GM18511 (cell line): ENCODE data around the gene CTSW.

Experiments
- ATAC-seq: cut with Tn5 transposase; IDR thresholded peaks from one replicate; pipeline ENCODE4 v1.9.1; 2021; ENCODE audit warnings: mild to moderate bottlenecking, moderate library complexity; ENCODE audit not compliant: unreplicated experiment

The CTSW gene

DNA sequence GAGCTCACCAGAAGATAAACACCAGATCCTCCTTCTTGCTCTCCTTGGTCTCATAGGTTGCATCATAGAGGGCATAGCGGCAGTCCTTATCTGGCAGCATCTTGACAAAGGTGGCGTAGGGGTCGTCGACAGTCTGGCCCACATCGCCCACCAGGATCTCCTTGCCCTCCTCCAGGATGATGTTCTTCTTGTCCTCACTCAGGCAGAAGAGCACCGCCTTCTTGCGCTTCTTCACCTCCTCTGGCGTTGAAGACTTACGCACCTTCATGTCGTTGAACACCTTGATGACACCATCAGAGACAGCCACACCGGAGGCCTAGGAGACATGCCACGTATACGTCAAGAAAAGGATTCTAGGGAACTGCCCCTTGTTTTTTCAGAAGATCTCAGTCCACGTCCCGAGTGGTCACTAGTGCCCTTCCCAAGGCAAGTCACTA lies 23.7 kb upstream of the CTSW start:
- ATAC-seq, result no peak

DNA sequence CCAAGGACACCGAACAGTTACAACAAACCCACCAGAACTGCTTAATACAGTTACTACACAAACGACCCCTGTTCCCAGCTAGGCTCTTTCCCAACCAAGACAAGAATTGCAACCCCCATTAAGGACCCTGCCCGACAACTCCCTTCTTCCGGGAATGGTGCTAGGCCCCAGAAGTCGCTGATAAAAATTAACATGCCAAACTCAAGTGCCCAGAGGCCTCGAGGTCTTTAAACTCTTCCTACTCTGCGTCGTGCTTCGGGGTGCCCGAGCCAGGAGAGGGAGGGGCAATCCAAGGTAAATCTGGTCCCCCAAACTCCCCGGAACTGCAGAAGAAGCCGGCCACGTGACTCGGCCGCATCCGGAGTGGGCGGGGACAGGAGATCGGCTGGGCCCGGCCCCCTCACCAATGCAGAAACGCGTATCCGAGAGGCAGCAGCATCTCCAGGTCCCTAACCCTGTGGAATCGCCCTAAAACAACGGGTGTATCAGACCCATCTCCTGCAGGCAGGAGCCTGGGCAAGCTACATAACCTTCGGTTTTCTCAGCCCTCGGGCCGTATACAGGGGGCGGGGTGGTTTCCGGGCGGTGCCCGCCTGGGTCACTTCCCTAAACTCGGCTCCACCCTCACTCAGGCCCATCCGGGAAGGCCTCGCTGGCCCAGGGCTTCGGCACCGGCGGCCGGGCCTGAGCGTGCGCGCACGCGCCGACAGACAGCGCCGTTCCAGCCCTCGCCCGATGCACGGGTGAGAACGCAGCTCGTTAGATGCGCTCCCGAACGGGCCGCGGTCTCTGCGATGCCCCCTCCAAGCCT lies 22.7 kb upstream of the CTSW start:
- peak; percentile 35 for ATAC-seq

DNA sequence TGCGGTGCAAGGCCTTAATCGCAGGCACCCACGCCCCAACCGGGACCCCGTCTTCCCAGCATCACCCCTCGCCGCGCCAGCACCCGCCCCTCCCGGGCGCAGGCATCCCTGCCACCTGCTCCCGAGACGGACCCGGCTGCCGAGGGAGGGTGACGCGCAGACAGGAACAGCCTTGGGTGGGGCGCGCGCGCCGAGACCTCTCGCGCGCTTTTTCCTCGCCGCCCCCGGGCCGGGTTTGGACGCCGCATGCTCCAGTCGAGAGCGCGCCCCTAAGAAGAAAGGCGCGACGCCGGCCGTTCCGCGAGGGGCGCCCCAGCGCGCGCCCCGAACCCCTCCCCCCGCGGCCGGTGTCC lies 22.2 kb upstream of the CTSW start:
- ATAC-seq, result peak; percentile 2

DNA sequence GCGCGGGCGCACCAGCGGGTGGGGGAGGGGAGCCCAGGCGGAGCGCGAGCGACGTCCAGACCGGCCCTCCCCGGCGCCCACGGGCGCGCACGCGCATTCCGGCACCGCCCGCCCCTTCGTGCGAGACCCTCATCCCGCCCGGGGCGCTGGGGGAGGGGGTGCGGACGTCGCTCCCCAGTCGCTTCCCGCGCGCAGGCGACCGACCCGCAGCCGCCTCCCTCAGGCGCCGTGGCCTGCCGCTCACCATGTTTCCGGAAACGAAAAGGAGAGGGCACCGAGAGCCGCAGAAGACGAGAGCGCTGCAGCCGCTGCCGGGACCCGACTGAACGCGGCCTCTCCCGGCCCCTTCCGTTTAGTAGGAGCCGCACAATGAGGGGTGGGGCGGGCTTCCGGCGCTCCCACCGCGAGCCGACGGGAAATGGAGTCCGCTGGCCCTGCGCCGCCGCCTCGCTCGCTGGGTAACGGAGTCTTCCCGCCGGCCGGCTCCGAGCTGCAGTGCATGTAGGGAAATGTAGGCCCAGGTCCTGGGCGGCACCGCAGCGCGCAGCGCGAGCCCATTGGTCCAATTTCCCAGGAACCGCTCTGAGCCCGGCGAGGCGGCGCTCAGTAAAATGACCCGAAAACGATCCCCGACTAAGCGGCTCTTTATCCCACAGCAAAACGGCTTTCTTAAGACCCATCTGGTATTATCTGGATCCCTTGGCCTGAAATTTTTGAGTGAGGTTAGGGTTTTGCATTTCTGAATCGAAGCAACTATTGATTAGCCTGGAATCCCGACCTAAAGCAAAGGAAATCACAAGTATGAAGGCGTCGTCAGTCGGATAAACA lies 21.6 kb upstream of the CTSW start, which contains the start of gene CFL1:
TSS of gene CFL1 (minus strand) at position 328 of the 828 bp plus-strand sequence. CDS start at position 247, 81 bp downstream.
- peak; percentile 47 for ATAC-seq

DNA sequence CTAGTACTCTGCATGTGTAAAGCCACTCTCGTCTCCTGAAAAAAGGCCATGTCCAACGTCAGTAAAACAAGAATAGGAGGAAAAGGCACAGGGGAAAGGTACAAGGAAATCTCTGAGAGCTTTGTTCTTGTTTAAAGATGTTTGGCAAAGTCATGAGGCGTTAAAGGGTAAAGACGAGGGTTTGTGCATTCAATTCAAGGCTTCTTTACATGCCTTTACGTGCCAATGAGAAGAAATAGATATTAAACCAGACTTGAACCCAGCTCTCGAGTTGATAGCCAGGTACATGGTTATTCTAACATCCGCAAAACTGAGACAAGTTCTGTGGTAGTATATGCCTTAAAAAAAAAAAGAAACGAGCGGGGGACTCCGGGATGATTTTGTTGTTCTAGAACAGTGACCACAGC lies 21.0 kb upstream of the CTSW start:
- no peak for ATAC-seq

DNA sequence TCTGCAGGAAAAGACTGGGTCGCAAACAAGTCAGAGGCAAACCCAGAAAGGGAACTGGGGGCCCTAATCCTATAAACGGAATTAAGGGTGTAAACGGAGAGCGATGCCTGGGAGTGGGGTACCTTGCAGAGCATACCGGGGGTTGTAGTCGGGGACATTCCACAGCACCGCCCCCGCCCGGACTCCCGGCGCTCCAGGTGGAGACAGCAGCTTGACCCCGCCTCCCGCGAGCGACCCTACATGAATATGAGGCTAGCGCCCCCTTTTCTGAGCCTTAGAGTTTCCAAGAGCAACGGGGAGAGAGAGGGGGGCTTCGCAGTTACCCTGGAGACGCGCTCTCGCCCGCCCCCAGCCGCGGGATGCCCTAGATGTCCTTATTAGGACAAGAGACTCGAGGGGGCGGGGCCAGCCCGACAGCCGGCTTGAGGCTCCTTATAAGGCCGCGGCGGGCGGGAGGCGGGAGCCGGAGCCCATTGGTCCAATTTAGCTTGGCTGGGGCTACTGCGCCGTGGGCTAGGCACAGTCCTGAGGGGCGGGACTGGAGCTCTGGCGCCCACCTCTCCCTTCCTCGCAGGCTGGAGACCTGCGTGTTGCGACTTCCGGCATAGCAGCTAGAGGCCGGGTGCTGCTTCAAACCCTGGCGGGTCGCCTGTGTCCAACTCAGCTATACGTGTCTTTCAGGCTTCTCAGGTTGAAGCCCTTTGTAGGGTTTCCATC lies 20.4 kb upstream of the CTSW start:
- ATAC-seq, result peak; percentile 62

DNA sequence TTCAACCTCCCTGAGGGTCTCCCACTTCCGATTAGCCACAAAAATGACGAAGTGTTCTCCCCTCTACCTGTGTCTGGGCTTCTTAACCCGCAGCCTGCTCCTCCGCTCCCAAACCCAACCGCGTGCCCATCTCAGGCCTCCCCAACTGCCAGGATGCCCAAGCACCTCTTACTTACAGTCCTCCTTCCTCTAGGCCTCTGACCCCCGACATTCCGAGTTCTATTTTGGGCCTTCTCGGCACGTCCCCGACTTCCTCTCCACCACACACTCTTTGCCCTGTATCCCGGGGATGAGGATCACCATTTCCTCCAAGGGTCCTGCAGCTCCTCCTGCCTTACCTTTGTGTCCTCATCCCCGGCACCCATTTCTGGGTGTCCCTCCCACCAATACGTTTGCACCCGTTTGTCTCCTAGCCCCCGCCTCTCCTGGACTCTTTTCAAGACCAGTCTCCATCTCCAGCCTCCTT lies 19.8 kb upstream of the CTSW start:
- ATAC-seq, result no peak

DNA sequence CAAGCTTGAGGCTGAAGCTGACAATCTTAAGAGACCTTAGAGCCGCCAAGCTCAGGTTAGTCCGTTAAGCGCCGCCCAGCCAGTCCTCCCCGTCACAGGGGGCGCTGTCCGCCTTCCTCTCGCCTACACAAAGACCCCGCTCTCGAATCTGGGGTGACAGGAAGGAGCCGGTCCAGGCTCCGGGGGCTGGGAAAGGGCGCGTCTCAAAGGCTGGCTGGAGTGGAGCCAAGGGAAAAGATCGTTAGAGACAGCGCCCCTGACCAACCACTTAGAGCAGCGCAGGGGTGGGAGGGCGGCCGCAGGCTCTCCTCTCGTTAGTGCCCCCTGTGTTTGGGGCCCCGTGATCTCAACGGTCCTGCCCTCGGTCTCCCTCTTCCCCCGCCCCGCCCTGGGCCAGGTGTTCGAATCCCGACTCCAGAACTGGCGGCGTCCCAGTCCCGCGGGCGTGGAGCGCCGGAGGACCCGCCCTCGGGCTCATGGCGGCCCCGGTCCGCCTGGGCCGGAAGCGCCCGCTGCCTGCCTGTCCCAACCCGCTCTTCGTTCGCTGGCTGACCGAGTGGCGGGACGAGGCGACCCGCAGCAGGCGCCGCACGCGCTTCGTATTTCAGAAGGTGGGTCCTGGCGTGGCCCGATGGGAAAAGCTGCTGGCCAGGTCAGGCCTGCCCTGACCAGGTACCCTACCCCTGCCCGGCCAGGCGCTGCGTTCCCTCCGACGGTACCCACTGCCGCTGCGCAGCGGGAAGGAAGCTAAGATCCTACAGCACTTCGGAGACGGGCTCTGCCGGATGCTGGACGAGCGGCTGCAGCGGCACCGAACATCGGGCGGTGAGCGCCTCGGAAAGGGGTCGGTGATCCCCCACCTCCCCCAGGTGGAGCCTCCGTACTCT lies 19.1 kb upstream of the CTSW start, which contains the start of gene MUS81:
TSS of gene MUS81 (plus strand) at position 156 of the 887 bp plus-strand sequence. CDS start at position 477, 321 bp downstream.
- ATAC-seq, result peak; percentile 39

DNA sequence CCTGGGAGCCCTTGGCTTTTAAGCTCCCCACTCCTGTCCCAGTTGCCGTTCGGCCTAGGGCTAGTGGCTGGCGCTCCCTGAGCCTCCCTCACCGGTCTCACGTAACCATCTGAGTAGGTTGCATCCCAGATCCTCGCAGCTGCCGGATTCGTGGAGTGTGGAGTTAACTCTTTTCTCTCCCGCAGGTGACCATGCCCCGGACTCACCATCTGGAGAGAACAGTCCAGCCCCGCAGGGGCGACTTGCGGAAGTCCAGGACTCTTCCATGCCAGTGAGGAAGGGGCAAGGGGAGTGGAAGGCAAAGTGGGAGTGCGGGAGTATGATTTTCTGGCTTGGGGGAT lies 18.5 kb upstream of the CTSW start:
- ATAC-seq, result no peak

DNA sequence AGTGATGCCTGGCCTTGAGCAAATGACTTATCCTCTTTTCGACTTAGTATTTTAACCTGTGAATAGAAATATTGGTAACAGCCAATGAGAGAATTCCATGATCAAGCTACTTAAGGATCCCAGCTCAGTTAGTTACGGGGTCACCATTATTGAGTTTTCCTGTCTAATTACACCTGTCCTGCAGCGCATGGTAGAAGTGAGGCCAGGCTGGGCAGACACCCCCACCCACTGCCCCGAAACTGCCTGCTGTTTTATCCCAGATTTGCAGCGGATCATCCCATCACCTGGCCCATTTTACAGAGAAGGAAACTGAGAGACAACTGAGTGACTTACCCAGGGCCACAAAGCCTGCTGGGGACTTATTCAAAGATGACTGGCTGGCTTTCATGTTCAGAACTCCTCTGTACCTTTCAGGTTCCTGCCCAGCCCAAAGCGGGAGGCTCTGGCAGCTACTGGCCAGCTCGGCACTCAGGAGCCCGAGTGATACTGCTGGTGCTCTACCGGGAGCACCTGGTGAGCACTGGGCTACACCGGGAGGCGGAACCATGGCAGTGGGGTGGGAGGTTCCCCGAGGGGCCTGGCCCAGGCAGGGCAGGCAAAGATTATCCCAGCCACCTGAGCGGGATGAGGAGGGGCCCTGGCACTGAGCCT lies 18.0 kb upstream of the CTSW start:
- no peak for ATAC-seq

DNA sequence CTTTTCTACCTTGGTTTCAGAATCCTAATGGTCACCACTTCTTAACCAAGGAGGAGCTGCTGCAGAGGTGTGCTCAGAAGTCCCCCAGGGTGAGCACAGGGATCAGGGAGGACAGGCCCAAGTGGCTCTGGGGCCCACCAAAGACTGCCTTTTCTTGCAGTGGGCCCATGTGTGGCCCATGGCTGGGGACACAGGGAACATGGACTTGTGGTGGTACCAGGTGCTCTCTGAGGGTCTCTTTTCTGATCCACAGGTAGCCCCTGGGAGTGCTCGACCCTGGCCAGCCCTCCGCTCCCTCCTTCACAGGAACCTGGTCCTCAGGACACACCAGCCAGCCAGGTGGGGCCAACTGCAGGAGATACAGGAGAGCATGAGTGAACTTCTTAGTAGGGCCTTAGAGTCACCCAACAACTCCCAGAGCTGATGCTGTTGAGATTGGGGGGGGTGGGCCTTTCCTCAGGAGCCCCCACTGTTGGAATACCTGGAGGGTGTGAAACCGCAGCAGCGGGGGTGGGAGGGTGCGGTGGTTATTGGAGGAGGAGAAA lies 17.4 kb upstream of the CTSW start:
- no peak for ATAC-seq

DNA sequence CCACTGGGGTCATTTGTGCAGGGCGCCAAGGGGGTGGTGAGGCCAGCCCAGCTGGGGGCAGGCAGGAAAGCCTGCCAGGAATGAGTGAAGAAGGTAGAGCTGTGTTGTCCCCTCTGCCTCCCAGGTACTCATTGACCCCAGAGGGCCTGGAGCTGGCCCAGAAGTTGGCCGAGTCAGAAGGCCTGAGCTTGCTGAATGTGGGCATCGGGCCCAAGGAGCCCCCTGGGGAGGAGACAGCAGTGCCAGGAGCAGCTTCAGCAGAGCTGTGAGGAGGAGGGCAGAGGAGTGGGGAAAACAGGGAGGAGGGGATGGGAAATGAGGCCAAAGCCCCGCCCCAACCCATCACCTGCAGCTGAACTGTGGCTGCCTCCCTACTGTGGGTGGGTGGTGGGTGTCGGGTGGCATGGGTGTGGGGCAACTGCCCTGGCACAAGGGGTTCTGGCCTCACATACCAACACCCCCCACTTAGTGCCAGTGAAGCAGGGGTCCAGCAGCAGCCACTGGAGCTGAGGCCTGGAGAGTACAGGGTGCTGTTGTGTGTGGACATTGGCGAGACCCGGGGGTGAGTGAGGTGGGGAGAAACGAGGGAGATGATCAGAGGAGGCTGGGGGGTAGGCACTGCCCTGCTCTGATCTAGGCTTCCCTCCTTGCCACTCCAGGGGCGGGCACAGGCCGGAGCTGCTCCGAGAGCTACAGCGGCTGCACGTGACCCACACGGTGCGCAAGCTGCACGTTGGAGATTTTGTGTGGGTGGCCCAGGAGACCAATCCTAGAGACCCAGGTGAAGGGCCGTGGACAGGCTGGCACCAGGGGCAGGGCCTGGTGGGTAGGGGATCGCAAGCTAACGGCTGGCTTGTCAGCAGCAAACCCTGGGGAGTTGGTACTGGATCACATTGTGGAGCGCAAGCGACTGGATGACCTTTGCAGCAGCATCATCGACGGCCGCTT lies 16.4 kb upstream of the CTSW start:
- ATAC-seq, result no peak

DNA sequence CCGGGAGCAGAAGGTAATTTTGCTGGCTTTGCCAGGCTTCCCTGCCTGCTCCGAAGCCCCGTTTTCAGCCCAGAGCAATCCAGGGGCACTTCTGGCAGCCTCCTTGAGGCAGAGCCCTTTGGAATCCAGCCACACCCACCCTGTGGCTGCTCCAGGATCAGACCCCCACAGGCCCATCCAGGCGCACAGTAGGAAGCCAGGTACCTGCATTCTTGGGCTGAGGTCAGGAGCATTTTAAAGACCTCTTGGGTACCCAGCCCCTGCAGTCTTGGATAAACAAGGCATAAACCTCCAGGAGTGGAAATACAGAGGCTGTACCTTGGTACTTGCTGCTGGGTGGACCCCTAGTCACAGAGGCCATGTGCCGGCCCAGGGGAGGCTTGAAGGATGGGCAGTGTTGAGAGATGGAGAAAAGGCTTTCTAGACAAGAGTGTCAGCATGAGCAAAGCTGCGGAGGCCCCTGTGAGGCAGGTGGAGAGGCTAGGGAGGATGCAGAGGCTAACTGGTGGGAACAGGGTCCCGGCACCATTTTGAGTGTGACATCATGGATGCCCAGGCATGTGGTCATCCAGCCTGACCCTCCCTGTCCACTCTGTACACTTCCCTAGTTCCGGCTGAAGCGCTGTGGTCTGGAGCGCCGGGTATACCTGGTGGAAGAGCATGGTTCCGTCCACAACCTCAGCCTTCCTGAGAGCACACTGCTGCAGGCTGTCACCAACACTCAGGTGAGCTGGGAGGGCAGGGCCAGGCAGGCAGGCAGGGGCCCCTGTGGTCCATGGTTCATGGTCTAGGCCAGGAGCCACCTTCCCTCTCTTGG lies 15.5 kb upstream of the CTSW start:
- no peak for ATAC-seq

DNA sequence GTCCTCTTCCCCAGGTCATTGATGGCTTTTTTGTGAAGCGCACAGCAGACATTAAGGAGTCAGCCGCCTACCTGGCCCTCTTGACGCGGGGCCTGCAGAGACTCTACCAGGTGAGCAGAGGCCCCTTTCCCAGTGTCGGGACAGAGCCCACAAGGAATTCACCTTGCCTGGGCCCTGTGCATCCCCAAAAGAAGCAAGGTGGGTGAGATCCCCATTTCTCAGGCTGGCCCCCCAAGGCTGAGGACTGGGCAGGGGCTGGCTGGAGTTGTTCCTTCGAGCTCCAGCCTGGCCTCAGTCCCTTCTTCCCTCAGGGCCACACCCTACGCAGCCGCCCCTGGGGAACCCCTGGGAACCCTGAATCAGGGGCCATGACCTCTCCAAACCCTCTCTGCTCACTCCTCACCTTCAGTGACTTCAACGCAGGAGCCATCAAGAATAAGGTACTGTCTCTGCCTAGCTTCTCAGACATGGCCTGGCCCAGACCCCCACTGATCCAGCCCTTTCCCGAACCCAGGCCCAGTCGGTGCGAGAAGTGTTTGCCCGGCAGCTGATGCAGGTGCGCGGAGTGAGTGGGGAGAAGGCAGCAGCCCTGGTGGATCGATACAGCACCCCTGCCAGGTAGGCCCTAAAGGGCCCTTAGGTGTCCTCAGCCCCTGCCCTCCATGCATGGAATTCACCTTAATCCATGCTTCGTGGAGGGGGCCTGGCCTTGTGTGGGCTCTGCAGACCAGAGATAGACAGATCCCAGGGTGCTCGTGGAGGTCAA lies 14.7 kb upstream of the CTSW start:
- no peak for ATAC-seq

DNA sequence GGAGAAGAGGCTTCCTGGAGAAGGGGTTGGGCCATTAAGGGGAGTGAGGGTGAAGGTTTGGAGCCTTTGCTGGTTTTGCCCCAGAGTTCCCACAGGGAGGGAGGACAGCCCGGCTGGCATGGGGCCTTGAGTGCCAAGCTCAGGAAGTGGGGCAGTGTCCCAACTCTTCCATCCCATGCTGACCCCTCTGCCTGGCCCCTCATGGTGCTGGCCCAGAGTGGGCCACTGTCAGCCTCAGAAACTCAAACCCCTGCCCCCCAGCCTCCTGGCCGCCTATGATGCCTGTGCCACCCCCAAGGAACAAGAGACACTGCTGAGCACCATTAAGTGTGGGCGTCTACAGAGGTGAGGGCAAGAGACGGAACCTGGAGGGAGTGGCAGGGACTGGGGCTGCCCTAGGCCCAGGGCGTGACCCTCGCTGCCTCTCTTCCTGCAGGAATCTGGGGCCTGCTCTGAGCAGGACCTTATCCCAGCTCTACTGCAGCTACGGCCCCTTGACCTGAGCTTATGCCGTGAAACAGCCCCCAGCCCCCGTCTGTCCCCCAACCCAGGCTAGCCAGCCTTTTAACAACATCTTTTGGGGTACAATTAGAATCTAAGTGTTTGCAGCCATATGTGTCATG lies 14.0 kb upstream of the CTSW start:
- no peak for ATAC-seq

DNA sequence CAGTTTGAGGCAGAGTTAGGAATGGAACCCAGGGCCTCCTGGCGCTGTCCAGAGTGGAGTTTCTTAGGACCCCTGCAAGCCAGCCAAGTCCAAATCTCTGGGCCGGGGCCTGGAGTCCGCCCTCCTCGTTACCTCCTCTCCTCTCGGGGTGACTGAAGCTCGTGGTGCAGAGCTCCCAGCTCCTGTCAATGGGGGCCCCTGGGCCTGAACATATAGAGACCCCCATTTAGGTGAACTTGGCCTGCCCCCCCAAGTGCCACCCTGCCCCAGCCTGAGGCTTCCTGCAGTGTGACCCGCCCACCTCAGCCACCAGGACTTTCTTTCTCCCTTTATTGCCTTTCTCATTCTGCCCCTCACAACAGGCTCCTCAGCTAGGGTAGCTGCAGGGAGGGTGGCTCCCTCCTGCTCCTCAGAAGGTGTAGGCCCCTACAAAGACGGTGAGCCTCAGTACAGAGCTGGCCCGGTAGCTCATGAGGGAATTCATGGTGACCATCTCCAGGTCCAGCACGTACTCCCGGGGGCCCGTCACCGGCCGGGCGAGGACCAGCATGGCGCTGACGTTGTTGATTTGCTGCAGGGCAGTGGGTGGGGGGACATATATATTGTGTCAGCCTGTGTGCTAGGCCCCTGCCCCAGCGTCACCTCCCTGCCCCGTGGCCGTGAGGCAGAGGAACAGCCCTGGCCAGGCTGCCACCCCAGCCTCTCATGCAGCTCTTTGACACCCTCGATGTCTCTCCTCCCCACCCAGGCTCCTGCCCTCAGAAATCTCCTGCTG lies 12.9 kb upstream of the CTSW start:
- no peak for ATAC-seq
